Activated B cell treated with CpG ODN at 0.5 μM for 24 hours (primary cell): Measurements from ENCODE around the gene TXNDC11. TPM values are rescaled to one million over a fixed set of nuclear protein-coding genes. Genes with fewer than 3 reads are reported as not detected.

Source experiments
- ATAC-seq: fragments of 200-7000 bp; cut with Tn5 transposase; one replicate; pipeline ENCODE4 v1.10.0; 2021; ENCODE audit warnings: low read depth, mild to moderate bottlenecking, moderate library complexity
- CTCF ChIA-PET: fragments of 350-600 bp; sonication (Branson Sonifier 250); formaldehyde crosslinking; loops from one replicate; lab custom pipeline; 2021; ENCODE audit warnings: antibody characterized with exemption; lab: Charles Lee
- POLR2A ChIA-PET: fragments of 350-600 bp; sonication (Branson Sonifier 250); formaldehyde crosslinking; loops from one replicate; lab custom pipeline; 2021; ENCODE audit warnings: antibody characterized with exemption; lab: Charles Lee
- DNase-seq: peaks from one replicate; pipeline ENCODE4 v3.0.0; 2022
- H3K27ac Mint-ChIP-seq: one replicate; pipeline ENCODE4 v1.8.0; 2020; ENCODE audit warnings: mixed read lengths
- H3K27me3 Mint-ChIP-seq: one replicate; pipeline ENCODE4 v1.8.0; 2021; ENCODE audit warnings: mixed read lengths
- H3K36me3 Mint-ChIP-seq: one replicate; pipeline ENCODE4 v1.8.0; 2021; ENCODE audit warnings: low read depth, mixed read lengths
- H3K4me1 Mint-ChIP-seq: one replicate; pipeline ENCODE4 v1.8.0; 2021; ENCODE audit warnings: mixed read lengths
- H3K4me3 Mint-ChIP-seq: one replicate; pipeline ENCODE4 v1.8.0; 2020; ENCODE audit warnings: mild to moderate bottlenecking, mixed read lengths
- H3K9me3 Mint-ChIP-seq: one replicate; pipeline ENCODE4 v1.8.0; 2020; ENCODE audit warnings: mixed read lengths
- CTCF ChIP-seq: fragments of 200-600 bp; IDR thresholded peaks from one replicate; pipeline ENCODE4 v1.8.0; 2022; ENCODE audit warnings: antibody characterized with exemption, mild to moderate bottlenecking
- intact Hi-C: fragments of 100-400 bp; cut with micrococcal nuclease; formaldehyde crosslinking; loops from one replicate; pipeline ENCODE4 v1.15.1; 2024
- total RNA-seq: library from RNA; stranded (reverse); gene quantifications from 2 replicates; pipeline ENCODE4 v1.2.3, GENCODE V29; 2022

Gene TXNDC11
- total RNA-seq, 1 donor from 2014 or later = 63.2 TPM

GRCh38 chr16:11672206-11673090 lies 70.2 kb downstream of the TXNDC11 start:
- intact Hi-C loops = loop anchor here (10.0 kb wide), 1 partner anchor 798 kb away; the partner anchor contains the start of gene CIITA
- Mint-ChIP-seq H3K4me3 (peak overlapping the region; percentile 74), H3K27ac (peak overlapping the region; percentile 89), H3K36me3 (peaks cover 34% of the 10 kb centered on the region), H3K27me3 (no peaks in the 10 kb centered on the region), H3K9me3 (no peaks in the 10 kb centered on the region), H3K4me1 (peaks cover 85% of the 10 kb centered on the region)
- DNase-seq (peak; percentile 38), ATAC-seq (peak; percentile 20)
- POLR2A ChIA-PET = interaction anchor here (0.6 to 2.3 kb wide), 4 partner anchors 9 to 802 kb away, joined by 3 to 5 read pairs (median 5); no protein-coding TSS in a partner anchor
- CTCF ChIA-PET = no interaction called here
- TF ChIP-seq CTCF = no peak

- Mint-ChIP-seq H3K36me3 (peaks cover 27% of the 10 kb centered on the region), H3K27me3 (no peaks in the 10 kb centered on the region), H3K4me1 (peaks cover 82% of the 10 kb centered on the region), H3K27ac (peak overlapping the region; percentile 89), H3K9me3 (no peaks in the 10 kb centered on the region), H3K4me3 (peak overlapping the region; percentile 74)
- POLR2A ChIA-PET = interaction anchor here (1.3 to 2.3 kb wide), 2 partner anchors 17 to 50 kb away, joined by 3 to 5 read pairs; no protein-coding TSS in a partner anchor
- CTCF ChIA-PET = no interaction called here
- ATAC-seq = no peak
- intact Hi-C loops = loop anchor here (10.0 kb wide), 1 partner anchor 797 kb away; the partner anchor contains the start of gene CIITA
- no peak for DNase-seq
- no peak for TF ChIP-seq CTCF
Measured at GRCh38 chr16:11671676-11672075, 71.0 kb downstream of the TXNDC11 start.

GRCh38 chr16:11671271-11671670 lies 71.4 kb downstream of the TXNDC11 start:
- Mint-ChIP-seq H3K9me3 (no peaks in the 10 kb centered on the region), H3K36me3 (peaks cover 23% of the 10 kb centered on the region), H3K27ac (peak overlapping the region; percentile 89), H3K4me3 (peak overlapping the region; percentile 90), H3K27me3 (no peaks in the 10 kb centered on the region), H3K4me1 (peaks cover 81% of the 10 kb centered on the region)
- ChIA-PET POLR2A (interaction anchor here (1.3 to 3.7 kb wide), 3 partner anchors 8 to 49 kb away, joined by 3 to 19 read pairs (median 5); no protein-coding TSS in a partner anchor), CTCF (no interaction called here)
- ATAC-seq = no peak
- TF ChIP-seq CTCF = no peak
- intact Hi-C loops = loop anchor here (10.0 kb wide), 1 partner anchor 796 kb away; the partner anchor contains the start of gene CIITA
- DNase-seq = no peak

- H3K4me3 Mint-ChIP-seq = peak overlapping the region; percentile 90
- no peak for TF ChIP-seq CTCF
- peak; percentile 28 for ATAC-seq
- peak; percentile 47 for DNase-seq
- intact Hi-C loops = loop anchor here (1.0 to 10.0 kb wide), 2 partner anchors 113 to 796 kb away; partner anchors contain the start of gene CIITA
- H3K9me3 Mint-ChIP-seq = no peaks in the 10 kb centered on the region
- CTCF ChIA-PET = interaction anchor here (1.4 kb wide), 1 partner anchor 44 kb away, joined by 8 read pairs; no protein-coding TSS in a partner anchor
- H3K36me3 Mint-ChIP-seq = peaks cover 14% of the 10 kb centered on the region
- H3K4me1 Mint-ChIP-seq = peaks cover 80% of the 10 kb centered on the region
- peak overlapping the region; percentile 89 for H3K27ac Mint-ChIP-seq
- H3K27me3 Mint-ChIP-seq = no peaks in the 10 kb centered on the region
- POLR2A ChIA-PET = interaction anchor here (0.7 to 3.7 kb wide), 16 partner anchors 9 to 729 kb away, joined by 3 to 32 read pairs (median 4); partner anchors contain the start of genes DEXI, LITAF, TXNDC11 and ZC3H7A
Measured at GRCh38 chr16:11670171-11671131, 72.2 kb downstream of the TXNDC11 start.
